OCI-LY7 (cell line): ENCODE results near the gene MRFAP1L1. TPM values are rescaled to one million over a fixed set of nuclear protein-coding genes. Genes with fewer than 3 reads are reported as not detected.
A peak's percentile ranks its signal among the peaks of the same experiment; 100 is the strongest.
"Not testable (repeated sequence)": the region's sequence is repeated elsewhere in the genome, so short reads cannot be mapped to it uniquely, and the experiment has no call there.

Experiments
- BruUV-seq: library from RNA; stranded (reverse); fragments of 400-500 nt; replicated peaks from 2 replicates; lab custom pipeline; 2021; lab: Mats Ljungman, UMichigan
- CTCF ChIA-PET: fragments of 300-600 bp; sonication (Branson Sonifier 250); formaldehyde crosslinking; loops from one replicate; lab custom pipeline; 2022; ENCODE audit warnings: antibody characterized with exemption; ENCODE audit not compliant: unreplicated experiment; lab: Charles Lee
- POLR2A ChIA-PET: fragments of 300-600 bp; sonication (Branson Sonifier 250); formaldehyde crosslinking; loops from one replicate; lab custom pipeline; 2022; ENCODE audit warnings: antibody characterized with exemption; lab: Charles Lee
- DNase-seq: peaks from one replicate; pipeline ENCODE4 v3.0.0-alpha.2; 2015; ENCODE audit warnings: low spot score
- H2AFZ ChIP-seq: fragments of 200-600 bp; sonication (generic), shearing (Covaris generic); 2 replicates; pipeline ENCODE4 v1.6.1; 2014; ENCODE audit warnings: mild to moderate bottlenecking, antibody characterized with exemption, low read length, moderate library complexity
- H3K27ac ChIP-seq: fragments of 200-600 bp; sonication (generic); 2 replicates; pipeline ENCODE4 v1.5.1; 2014; ENCODE audit warnings: mixed run types, low read depth, mild to moderate bottlenecking, moderate library complexity, low read length, inconsistent platforms; ENCODE audit not compliant: poor library complexity, severe bottlenecking
- H3K36me3 ChIP-seq: fragments of 200-600 bp; sonication (generic); 2 replicates; pipeline ENCODE4 v1.6.1; 2014; ENCODE audit warnings: mild to moderate bottlenecking, antibody characterized with exemption, low read length, moderate library complexity, mixed read lengths; ENCODE audit not compliant: insufficient read depth
- H3K4me1 ChIP-seq: fragments of 200-600 bp; sonication (generic); 2 replicates; pipeline ENCODE4 v1.5.1; 2014; ENCODE audit warnings: mild to moderate bottlenecking, low read length; ENCODE audit not compliant: insufficient read depth, poor library complexity, severe bottlenecking
- H3K4me2 ChIP-seq: fragments of 200-600 bp; sonication (generic); 2 replicates; pipeline ENCODE4 v1.6.1; 2014; ENCODE audit warnings: mild to moderate bottlenecking, low read length
- H3K4me3 ChIP-seq: fragments of 200-600 bp; sonication (generic); 2 replicates; pipeline ENCODE4 v1.5.1; 2014; ENCODE audit warnings: mild to moderate bottlenecking, low read depth, low read length; ENCODE audit not compliant: poor library complexity, severe bottlenecking
- H3K79me2 ChIP-seq: fragments of 200-600 bp; sonication (generic); 2 replicates; pipeline ENCODE4 v1.6.1; 2016; ENCODE audit warnings: low read depth, mild to moderate bottlenecking, low read length, moderate library complexity, mixed read lengths; ENCODE audit not compliant: insufficient read depth
- H3K9me2 ChIP-seq: fragments of 200-600 bp; sonication (generic); 2 replicates; pipeline ENCODE4 v1.6.1; 2016; ENCODE audit warnings: mild to moderate bottlenecking, low read length, mixed read lengths; ENCODE audit not compliant: insufficient read depth
- H3K9me3 ChIP-seq: fragments of 200-600 bp; sonication (generic); 2 replicates; pipeline ENCODE4 v1.6.1; 2014; ENCODE audit warnings: mild to moderate bottlenecking, mixed run types, low read length, mixed read lengths
- H4K20me1 ChIP-seq: fragments of 200-600 bp; sonication (generic); 2 replicates; pipeline ENCODE4 v1.6.1; 2014; ENCODE audit warnings: mild to moderate bottlenecking, antibody characterized with exemption, low read length, moderate library complexity, mixed read lengths; ENCODE audit not compliant: insufficient read depth
- CTCF ChIP-seq: fragments of 200-600 bp; sonication (generic); conservative IDR thresholded peaks from 2 replicates; pipeline ENCODE4 v1.5.1; 2014; ENCODE audit warnings: mild to moderate bottlenecking, antibody characterized with exemption, low read length, moderate library complexity, mixed read lengths
- EZH2phosphoT487 ChIP-seq: fragments of 200-600 bp; sonication (generic); IDR thresholded peaks from 2 replicates; pipeline ENCODE4 v1.6.1; 2018; ENCODE audit warnings: low read depth, borderline replicate concordance, mild to moderate bottlenecking, mixed run types, antibody characterized with exemption, low read length, moderate library complexity, mixed read lengths
- intact Hi-C: fragments of 100-400 bp; cut with micrococcal nuclease; formaldehyde crosslinking; loops from one replicate; pipeline ENCODE4 v1.10.0; 2022; ENCODE audit not compliant: unreplicated experiment
- total RNA-seq, 2 experiments: library from RNA; depleted of rRNA in 1 of 2; stranded (reverse); fragments of >200 nt in 1 of 2; shearing (Covaris generic) in 1 of 2; gene quantifications; 2 replicates each; pipeline ENCODE4 v1.2.3, GENCODE V29; 2014 to 2022

MRFAP1L1 gene
- total RNA-seq, 2 experiments from 2014 or later = 49.3 to 50.5 TPM

GRCh38 chr4:6673660-6674499, 35.8 kb downstream of the MRFAP1L1 start:
- Histone ChIP-seq H3K9me2 (no peaks in the 10 kb centered on the region), H4K20me1 (peaks cover 13% of the 10 kb centered on the region), H2AFZ (peak overlapping the region; percentile 88; the same call in 1 of the 2 replicates), H3K9me3 (no peaks in the 10 kb centered on the region), H3K79me2 (peaks cover 25% of the 10 kb centered on the region), H3K27ac (peak overlapping the region; percentile 85), H3K36me3 (peaks cover 35% of the 10 kb centered on the region), H3K4me3 (peak overlapping the region; percentile 78), H3K4me1 (peaks cover 24% of the 10 kb centered on the region), H3K4me2 (peak overlapping the region; percentile 77)
- DNase-seq = peak; percentile 93
- POLR2A ChIA-PET = interaction anchor here (0.6 to 2.1 kb wide), 20 partner anchors 10 to 1761 kb away, joined by 3 to 12 read pairs (median 4); partner anchors contain the start of genes MRFAP1 and MRFAP1L1
- BruUV-seq = TSS peak; percentile 82
- CTCF ChIA-PET = interaction anchor here (0.9 to 1.3 kb wide), 4 partner anchors 35 to 45 kb away, joined by 3 read pairs; no protein-coding TSS in a partner anchor
- TF ChIP-seq EZH2phosphoT487 (no peak), CTCF (no peak)
- intact Hi-C loops = loop anchor here (1.0 to 2.0 kb wide), 4 partner anchors 34 to 394 kb away; partner anchors contain the start of genes BLOC1S4, GRPEL1, MRFAP1 and MRFAP1L1

- H3K36me3 ChIP-seq = peaks cover 29% of the 10 kb centered on the region
- peaks cover 25% of the 10 kb centered on the region for H3K79me2 ChIP-seq
- TSS peak; percentile 92 for BruUV-seq
- ChIA-PET POLR2A (interaction anchor here (0.6 to 2.1 kb wide), 18 partner anchors 10 to 1762 kb away, joined by 3 to 12 read pairs (median 4); partner anchors contain the start of genes MRFAP1 and MRFAP1L1), CTCF (interaction anchor here (0.5 to 1.2 kb wide), 4 partner anchors 35 to 1486 kb away, joined by 3 to 5 read pairs (median 3); no protein-coding TSS in a partner anchor)
- H3K4me1 ChIP-seq = peaks cover 24% of the 10 kb centered on the region
- DNase-seq = peak; percentile 34
- peak overlapping the region; percentile 85 for H3K27ac ChIP-seq
- intact Hi-C loops, H3K9me3 ChIP-seq, H3K9me2 ChIP-seq: not testable (repeated sequence)
- H3K4me3 ChIP-seq = peak overlapping the region; percentile 78
- H4K20me1 ChIP-seq = peaks cover 13% of the 10 kb centered on the region
- peak overlapping the region; percentile 88; the same call in 1 of the 2 replicates for H2AFZ ChIP-seq
- peak overlapping the region; percentile 77 for H3K4me2 ChIP-seq
Observed at GRCh38 chr4:6673191-6673659, 36.4 kb downstream of the MRFAP1L1 start.

- peaks cover 27% of the 10 kb centered on the region for H3K36me3 ChIP-seq
- peaks cover 24% of the 10 kb centered on the region for H3K4me1 ChIP-seq
- H2AFZ ChIP-seq, DNase-seq, H3K4me3 ChIP-seq, H3K4me2 ChIP-seq, BruUV-seq, H3K9me3 ChIP-seq, H3K9me2 ChIP-seq, intact Hi-C loops: not testable (repeated sequence)
- ChIA-PET CTCF (interaction anchor here (0.5 to 1.2 kb wide), 3 partner anchors 34 to 1486 kb away, joined by 3 to 5 read pairs (median 3); no protein-coding TSS in a partner anchor), POLR2A (interaction anchor here (0.6 to 2.1 kb wide), 12 partner anchors 9 to 84 kb away, joined by 3 to 12 read pairs (median 6); partner anchors contain the start of genes MRFAP1 and MRFAP1L1)
- H3K27ac ChIP-seq = peak overlapping the region; percentile 85
- peaks cover 13% of the 10 kb centered on the region for H4K20me1 ChIP-seq
- H3K79me2 ChIP-seq = peaks cover 25% of the 10 kb centered on the region
Observed at GRCh38 chr4:6672541-6673190, 37.0 kb downstream of the MRFAP1L1 start.
